ENCODE results near the gene PHB1. TPM values are rescaled to one million over a fixed set of nuclear protein-coding genes. Genes with fewer than 3 reads are reported as not detected.

PHB1 gene
- polyA plus RNA-seq, 1 donor (not counting 4 experiments of a cell fraction or from before 2014, with no cell fraction given), result 395 TPM

GRCh38 chr17:49454050-49454449 lies 39.4 kb upstream of the PHB1 start:
- dilution Hi-C loops (cut with MboI; ENCODE audit: extremely low pct_ligation_motif_present, low sequenced_read_pairs), result no loop called here
- DNase-seq (ENCODE audit: low read depth, low spot score), result no peak
- Histone ChIP-seq H3K9me1 (ENCODE audit: control insufficient read depth, extremely low read depth, insufficient read depth, low read length) (no peaks in the 10 kb centered on the region), H4K20me1 (ENCODE audit: control insufficient read depth, extremely low read depth, insufficient read depth, low read length) (no peaks in the 10 kb centered on the region), H2AFZ (ENCODE audit: control insufficient read depth, low read length) (no peak overlapping the region), H3K27ac (ENCODE audit: control insufficient read depth, insufficient read depth, low read length) (no peak overlapping the region), H3K9ac (ENCODE audit: control insufficient read depth, extremely low read depth, insufficient read depth, low read length) (no peak overlapping the region), H3K79me2 (ENCODE audit: control insufficient read depth, insufficient read depth, low read length) (no peaks in the 10 kb centered on the region), H3K4me2 (ENCODE audit: control insufficient read depth, extremely low read depth, insufficient read depth, low read depth, low read length) (no peak overlapping the region), H3K36me3 (ENCODE audit: control insufficient read depth in 2 of 2, extremely low read depth in 1 of 2, insufficient read depth in 2 of 2, low read length in 2 of 2) (no peaks in the 10 kb centered on the region), H3K27me3 (ENCODE audit: control insufficient read depth, extremely low read depth, insufficient read depth, low read length) (peaks cover 27% of the 10 kb centered on the region), H3K4me3 (ENCODE audit: control insufficient read depth in 2 of 3, extremely low read depth in 1 of 3, insufficient read depth in 2 of 3, low read depth in 1 of 3, low read length in 3 of 3) (no peak overlapping the region), H3K9me3 (ENCODE audit: control insufficient read depth, low read depth, low read length) (no peaks in the 10 kb centered on the region), H3K4me1 (ENCODE audit: control insufficient read depth, extremely low read depth, insufficient read depth, low read length) (peaks cover 40% of the 10 kb centered on the region)
- no peak for FAIRE-seq
- TF ChIP-seq CTCF (optimal IDR thresholded peaks at IDR 0.05 in 1 of 3, IDR thresholded peaks at IDR 0.05 in 1 of 3, conservative IDR thresholded peaks at IDR 0.05 in 1 of 3; ENCODE audit: extremely low read depth in 1 of 3, insufficient read depth in 2 of 3, low read length in 3 of 3) (no peak), EZH2 (IDR thresholded peaks at IDR 0.05; ENCODE audit: low read length) (no peak)

GRCh38 chr17:49452661-49453060 lies 38.0 kb upstream of the PHB1 start:
- no peaks in the 10 kb centered on the region for H3K9me3 ChIP-seq (ENCODE audit: control insufficient read depth, low read depth, low read length)
- no peaks in the 10 kb centered on the region for H3K9me1 ChIP-seq (ENCODE audit: control insufficient read depth, extremely low read depth, insufficient read depth, low read length)
- peaks cover 36% of the 10 kb centered on the region for H3K4me1 ChIP-seq (ENCODE audit: control insufficient read depth, extremely low read depth, insufficient read depth, low read length)
- TF ChIP-seq CTCF (optimal IDR thresholded peaks at IDR 0.05 in 1 of 3, IDR thresholded peaks at IDR 0.05 in 1 of 3, conservative IDR thresholded peaks at IDR 0.05 in 1 of 3; ENCODE audit: extremely low read depth in 1 of 3, insufficient read depth in 2 of 3, low read length in 3 of 3) (no peak), EZH2 (IDR thresholded peaks at IDR 0.05; ENCODE audit: low read length) (no peak)
- DNase-seq (ENCODE audit: low read depth, low spot score) (no peak), FAIRE-seq (no peak)
- H3K36me3 ChIP-seq (ENCODE audit: control insufficient read depth in 2 of 2, extremely low read depth in 1 of 2, insufficient read depth in 2 of 2, low read length in 2 of 2), result no peaks in the 10 kb centered on the region
- H2AFZ ChIP-seq (ENCODE audit: control insufficient read depth, low read length), result no peak overlapping the region
- no peak overlapping the region for H3K9ac ChIP-seq (ENCODE audit: control insufficient read depth, extremely low read depth, insufficient read depth, low read length)
- no peak overlapping the region for H3K4me2 ChIP-seq (ENCODE audit: control insufficient read depth, extremely low read depth, insufficient read depth, low read depth, low read length)
- H3K27me3 ChIP-seq (ENCODE audit: control insufficient read depth, extremely low read depth, insufficient read depth, low read length), result peaks cover 13% of the 10 kb centered on the region
- no peak overlapping the region for H3K27ac ChIP-seq (ENCODE audit: control insufficient read depth, insufficient read depth, low read length)
- H3K4me3 ChIP-seq (ENCODE audit: control insufficient read depth in 2 of 3, extremely low read depth in 1 of 3, insufficient read depth in 2 of 3, low read depth in 1 of 3, low read length in 3 of 3), result no peak overlapping the region
- dilution Hi-C loops (cut with MboI; ENCODE audit: extremely low pct_ligation_motif_present, low sequenced_read_pairs), result no loop called here
- H3K79me2 ChIP-seq (ENCODE audit: control insufficient read depth, insufficient read depth, low read length), result no peaks in the 10 kb centered on the region
- H4K20me1 ChIP-seq (ENCODE audit: control insufficient read depth, extremely low read depth, insufficient read depth, low read length), result no peaks in the 10 kb centered on the region

Measured in keratinocyte (primary cell).